ENCODE data around the gene MRC2. TPM values are rescaled to one million over a fixed set of nuclear protein-coding genes. Genes with fewer than 3 reads are reported as not detected.
"Not testable (repeated sequence)": the region's sequence is repeated elsewhere in the genome, so short reads cannot be mapped to it uniquely, and the experiment has no call there.

MRC2 gene
- total RNA-seq, 1 donor from 2014 or later, result 175 TPM

DNA sequence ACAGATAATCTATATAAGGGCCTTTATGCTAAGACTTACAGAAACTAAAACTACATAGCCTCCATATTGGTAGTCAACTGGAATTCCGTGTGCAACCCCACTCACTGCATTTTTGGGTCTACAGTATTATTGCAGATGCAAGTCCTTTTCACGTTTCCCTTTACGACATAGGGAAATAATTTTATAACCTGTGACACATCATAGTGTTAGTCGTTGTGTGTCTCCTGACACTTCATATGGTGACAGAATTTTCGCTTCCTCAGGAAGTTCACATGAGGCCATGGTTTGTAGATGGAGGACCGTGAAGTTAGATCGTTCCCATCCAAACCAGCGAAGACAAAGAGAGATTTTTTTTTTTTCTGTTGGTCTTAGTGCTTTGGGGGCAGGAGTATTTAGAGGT is 15.7 kb upstream of the MRC2 start:
- Histone ChIP-seq H3K27ac (ENCODE audit: low read depth, low read length) (no peak overlapping the region), H3K9me3 (ENCODE audit: control insufficient read depth in 3 of 3, low read length in 3 of 3) (no peaks in the 10 kb centered on the region), H3K27me3 (ENCODE audit: control insufficient read depth in 3 of 3, insufficient read depth in 3 of 3, low read length in 3 of 3) (no peaks in the 10 kb centered on the region), H3K4me1 (ENCODE audit: control insufficient read depth in 3 of 3, insufficient read depth in 3 of 3, low read length in 3 of 3) (peaks cover 0 to 7% (median 0%) of the 10 kb centered on the region in 3 donors), H3K4me3 (ENCODE audit: low read length in 3 of 3) (no peak overlapping the region), H3K36me3 (ENCODE audit: control insufficient read depth in 3 of 3, insufficient read depth in 3 of 3, low read length in 3 of 3) (peaks cover 19 to 60% (median 42%) of the 10 kb centered on the region in 3 donors), H3K9ac (ENCODE audit: low read depth in 1 of 3, low read length in 3 of 3) (no peak overlapping the region)

DNA sequence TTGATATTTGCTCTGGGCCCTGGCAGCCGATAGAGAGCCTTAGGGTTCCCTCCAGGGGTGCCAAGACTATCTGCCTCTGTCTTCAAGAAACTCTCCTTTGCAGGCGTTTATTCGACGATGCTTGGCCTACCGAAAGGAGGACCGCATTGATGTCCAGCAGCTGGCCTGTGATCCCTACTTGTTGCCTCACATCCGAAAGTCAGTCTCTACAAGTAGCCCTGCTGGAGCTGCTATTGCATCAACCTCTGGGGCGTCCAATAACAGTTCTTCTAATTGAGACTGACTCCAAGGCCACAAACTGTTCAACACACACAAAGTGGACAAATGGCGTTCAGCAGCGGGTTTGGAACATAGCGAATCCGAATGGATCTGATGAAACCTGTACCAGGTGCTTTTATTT is 15.2 kb upstream of the MRC2 start:
- not testable (repeated sequence) for H3K27ac ChIP-seq (ENCODE audit: low read depth, low read length); H3K9me3 ChIP-seq (ENCODE audit: control insufficient read depth in 3 of 3, low read length in 3 of 3); H3K27me3 ChIP-seq (ENCODE audit: control insufficient read depth in 3 of 3, insufficient read depth in 3 of 3, low read length in 3 of 3); H3K9ac ChIP-seq (ENCODE audit: low read depth in 1 of 3, low read length in 3 of 3); H3K4me1 ChIP-seq (ENCODE audit: control insufficient read depth in 3 of 3, insufficient read depth in 3 of 3, low read length in 3 of 3); H3K4me3 ChIP-seq (ENCODE audit: low read length in 3 of 3)
- peaks cover 19 to 58% (median 42%) of the 10 kb centered on the region in 3 donors for H3K36me3 ChIP-seq (ENCODE audit: control insufficient read depth in 3 of 3, insufficient read depth in 3 of 3, low read length in 3 of 3)

DNA sequence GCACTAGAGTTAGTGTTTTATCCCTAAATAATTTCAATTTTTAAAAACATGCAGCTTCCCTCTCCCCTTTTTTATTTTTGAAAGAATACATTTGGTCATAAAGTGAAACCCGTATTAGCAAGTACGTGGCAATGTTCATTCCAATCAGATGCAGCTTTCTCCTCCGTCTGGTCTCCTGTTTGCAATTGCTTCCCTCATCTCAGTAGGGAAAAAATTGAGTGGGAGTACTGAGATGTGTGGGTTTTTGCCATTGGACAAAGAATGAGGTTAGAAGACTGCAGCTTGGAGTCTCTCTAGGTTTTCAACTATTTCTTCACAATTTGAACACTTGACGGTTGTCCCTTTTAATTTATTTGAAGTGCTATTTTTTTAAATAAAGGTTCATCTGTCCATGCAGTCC is 14.4 kb upstream of the MRC2 start:
- not testable (repeated sequence) for H3K9ac ChIP-seq (ENCODE audit: low read depth in 1 of 3, low read length in 3 of 3); H3K27me3 ChIP-seq (ENCODE audit: control insufficient read depth in 3 of 3, insufficient read depth in 3 of 3, low read length in 3 of 3); H3K9me3 ChIP-seq (ENCODE audit: control insufficient read depth in 3 of 3, low read length in 3 of 3); H3K4me3 ChIP-seq (ENCODE audit: low read length in 3 of 3); H3K27ac ChIP-seq (ENCODE audit: low read depth, low read length)
- Histone ChIP-seq H3K36me3 (ENCODE audit: control insufficient read depth in 3 of 3, insufficient read depth in 3 of 3, low read length in 3 of 3) (peaks cover 17 to 51% (median 36%) of the 10 kb centered on the region in 3 donors), H3K4me1 (ENCODE audit: control insufficient read depth in 3 of 3, insufficient read depth in 3 of 3, low read length in 3 of 3) (peaks cover 3 to 10% (median 3%) of the 10 kb centered on the region in 3 donors)

DNA sequence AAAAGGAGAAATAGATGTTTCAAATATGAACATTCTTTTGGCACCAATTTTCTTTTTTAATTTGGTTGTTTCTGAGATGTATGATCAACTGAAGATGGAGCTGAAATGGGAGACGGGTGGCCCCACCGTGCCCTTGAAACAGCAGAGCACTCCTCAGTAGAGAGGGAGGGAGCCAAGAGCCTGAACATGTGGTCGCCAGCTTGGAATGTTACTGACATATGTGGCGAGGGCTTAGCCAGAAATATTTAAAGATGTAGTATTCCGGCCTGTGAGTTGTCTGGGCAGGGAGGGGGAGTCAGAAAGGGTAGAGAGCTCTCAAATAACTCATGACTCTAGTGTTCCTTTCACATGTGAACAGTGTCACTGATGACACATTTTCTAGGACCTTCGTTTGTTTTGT is 13.3 kb upstream of the MRC2 start:
- H3K27me3 ChIP-seq (ENCODE audit: control insufficient read depth in 3 of 3, insufficient read depth in 3 of 3, low read length in 3 of 3), result no peaks in the 10 kb centered on the region
- no peak overlapping the region for H3K4me3 ChIP-seq (ENCODE audit: low read length in 3 of 3)
- H3K9me3 ChIP-seq (ENCODE audit: control insufficient read depth in 3 of 3, low read length in 3 of 3), result no peaks in the 10 kb centered on the region
- H3K9ac ChIP-seq (ENCODE audit: low read depth in 1 of 3, low read length in 3 of 3), result no peak overlapping the region
- no peak overlapping the region for H3K27ac ChIP-seq (ENCODE audit: low read depth, low read length)
- peaks cover 14 to 41% (median 29%) of the 10 kb centered on the region in 3 donors for H3K36me3 ChIP-seq (ENCODE audit: control insufficient read depth in 3 of 3, insufficient read depth in 3 of 3, low read length in 3 of 3)
- peaks cover 6 to 12% (median 8%) of the 10 kb centered on the region in 3 donors for H3K4me1 ChIP-seq (ENCODE audit: control insufficient read depth in 3 of 3, insufficient read depth in 3 of 3, low read length in 3 of 3)

DNA sequence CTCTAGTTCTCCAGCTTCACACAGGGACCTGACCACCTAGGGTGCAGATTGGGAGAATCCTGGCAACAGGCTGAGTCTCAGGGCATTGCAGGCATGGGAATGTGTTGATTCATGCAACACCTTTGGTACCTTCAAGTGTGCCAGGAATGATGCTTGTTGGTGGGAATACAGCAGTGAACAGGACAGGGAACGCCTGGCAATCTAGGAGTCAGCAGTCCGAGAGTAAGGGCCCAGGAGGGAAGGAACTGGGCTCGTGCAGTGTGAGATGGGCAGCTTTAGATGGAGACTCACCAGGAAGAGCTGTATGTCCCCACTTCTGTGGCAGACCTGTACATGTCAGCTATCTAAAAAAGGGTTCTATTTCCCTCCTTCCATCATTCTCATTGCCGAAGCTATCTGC is 12.0 kb upstream of the MRC2 start:
- Histone ChIP-seq H3K27ac (ENCODE audit: low read depth, low read length) (no peak overlapping the region), H3K9ac (ENCODE audit: low read depth in 1 of 3, low read length in 3 of 3) (no peak overlapping the region), H3K9me3 (ENCODE audit: control insufficient read depth in 3 of 3, low read length in 3 of 3) (no peaks in the 10 kb centered on the region), H3K4me3 (ENCODE audit: low read length in 3 of 3) (no peak overlapping the region), H3K36me3 (ENCODE audit: control insufficient read depth in 3 of 3, insufficient read depth in 3 of 3, low read length in 3 of 3) (peaks cover 10 to 31% (median 19%) of the 10 kb centered on the region in 3 donors), H3K4me1 (ENCODE audit: control insufficient read depth in 3 of 3, insufficient read depth in 3 of 3, low read length in 3 of 3) (peaks cover 8 to 12% (median 12%) of the 10 kb centered on the region in 3 donors), H3K27me3 (ENCODE audit: control insufficient read depth in 3 of 3, insufficient read depth in 3 of 3, low read length in 3 of 3) (no peaks in the 10 kb centered on the region)

DNA sequence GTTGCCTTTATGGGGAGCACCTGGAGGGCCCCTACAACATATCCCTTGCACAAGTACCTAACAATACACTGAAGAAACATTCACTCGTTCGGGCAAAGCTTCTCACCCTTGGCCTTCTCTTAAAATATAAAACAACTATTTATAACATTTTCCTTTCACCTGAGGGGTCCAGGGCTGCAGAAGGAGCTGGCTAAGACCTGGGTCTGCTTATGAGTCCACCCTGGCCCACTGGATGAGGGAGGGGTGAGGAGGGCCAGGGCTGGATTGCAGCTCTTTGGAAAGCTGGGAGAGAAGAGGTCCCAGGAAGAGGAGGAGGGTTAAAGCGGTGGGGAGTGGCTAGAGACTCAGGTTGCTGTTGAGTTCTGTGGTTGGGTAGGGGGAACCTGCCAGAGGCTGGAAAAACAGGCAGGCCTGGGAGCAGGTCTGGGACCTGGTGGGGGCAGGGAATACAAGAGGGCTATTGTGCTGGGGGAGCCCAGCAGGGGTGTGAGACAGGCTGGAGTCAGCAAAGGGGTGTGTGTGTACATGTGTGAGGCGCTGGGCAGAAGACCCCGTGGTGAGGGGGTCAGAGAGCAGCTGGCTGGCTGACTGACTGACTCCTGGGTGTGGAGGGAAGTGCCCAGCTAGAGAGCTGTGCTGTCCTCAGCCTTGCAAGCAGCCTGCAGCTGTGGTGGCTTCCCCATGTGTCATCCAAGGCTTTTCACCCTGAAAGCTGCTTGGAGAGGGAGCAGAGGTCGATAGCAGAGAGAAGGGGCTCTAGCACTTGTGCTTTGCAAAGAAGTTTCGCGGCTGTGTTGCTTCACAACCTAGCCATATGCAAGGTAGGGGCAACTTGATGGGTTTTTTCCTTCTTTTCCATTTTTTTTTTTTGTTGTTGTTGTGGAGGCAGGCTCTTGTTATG is 10.2 kb upstream of the MRC2 start:
- Histone ChIP-seq H3K4me1 (ENCODE audit: control insufficient read depth in 3 of 3, insufficient read depth in 3 of 3, low read length in 3 of 3) (peaks cover 8 to 12% (median 12%) of the 10 kb centered on the region in 3 donors), H3K27ac (ENCODE audit: low read depth, low read length) (no peak overlapping the region)

DNA sequence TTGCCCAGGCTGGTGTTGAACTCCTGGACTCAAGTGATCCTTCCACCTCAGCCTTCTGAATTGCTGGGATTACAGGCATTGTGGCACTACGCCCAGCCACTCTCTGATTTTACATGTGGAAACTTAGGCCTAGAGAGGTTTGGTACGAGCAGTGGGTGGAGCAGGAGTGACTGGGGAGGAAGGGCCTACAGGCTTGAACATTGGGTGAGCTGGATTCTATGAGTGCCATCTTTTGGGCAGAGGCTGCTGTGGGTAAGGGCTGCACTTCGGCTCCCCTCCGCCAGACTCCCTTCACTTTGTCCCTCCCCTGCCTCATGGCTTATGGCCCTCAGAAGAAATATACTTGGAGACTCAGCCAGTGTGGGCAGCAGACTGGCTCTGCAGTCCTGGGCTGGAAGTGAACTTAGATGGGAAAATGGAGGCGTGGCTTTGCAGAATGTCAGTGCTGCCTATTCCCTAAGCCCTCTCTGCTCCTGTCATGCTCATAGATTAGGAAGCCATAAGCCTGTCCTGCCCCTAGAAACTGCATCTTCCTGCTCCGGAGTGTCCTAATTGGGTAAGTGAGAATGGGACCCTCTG is 9.5 kb upstream of the MRC2 start:
- Histone ChIP-seq H3K9me3 (ENCODE audit: control insufficient read depth in 3 of 3, low read length in 3 of 3) (no peaks in the 10 kb centered on the region), H3K4me3 (ENCODE audit: low read length in 3 of 3) (no peak overlapping the region), H3K27me3 (ENCODE audit: control insufficient read depth in 3 of 3, insufficient read depth in 3 of 3, low read length in 3 of 3) (peaks cover 0 to under 1% (median 0%) of the 10 kb centered on the region in 3 donors), H3K27ac (ENCODE audit: low read depth, low read length) (no peak overlapping the region), H3K4me1 (ENCODE audit: control insufficient read depth in 3 of 3, insufficient read depth in 3 of 3, low read length in 3 of 3) (peaks cover 8 to 12% (median 12%) of the 10 kb centered on the region in 3 donors), H3K36me3 (ENCODE audit: control insufficient read depth in 3 of 3, insufficient read depth in 3 of 3, low read length in 3 of 3) (peaks cover 8 to 16% (median 11%) of the 10 kb centered on the region in 3 donors), H3K9ac (ENCODE audit: low read depth in 1 of 3, low read length in 3 of 3) (no peak overlapping the region)

More for the DNA sequence above, 10.2 kb upstream of the MRC2 start:
- H3K9me3 ChIP-seq (ENCODE audit: control insufficient read depth in 3 of 3, low read length in 3 of 3), result no peaks in the 10 kb centered on the region
- H3K4me3 ChIP-seq (ENCODE audit: low read length in 3 of 3), result no peak overlapping the region
- no peaks in the 10 kb centered on the region for H3K27me3 ChIP-seq (ENCODE audit: control insufficient read depth in 3 of 3, insufficient read depth in 3 of 3, low read length in 3 of 3)
- no peak overlapping the region for H3K9ac ChIP-seq (ENCODE audit: low read depth in 1 of 3, low read length in 3 of 3)
- H3K36me3 ChIP-seq (ENCODE audit: control insufficient read depth in 3 of 3, insufficient read depth in 3 of 3, low read length in 3 of 3), result peaks cover 8 to 16% (median 12%) of the 10 kb centered on the region in 3 donors

DNA sequence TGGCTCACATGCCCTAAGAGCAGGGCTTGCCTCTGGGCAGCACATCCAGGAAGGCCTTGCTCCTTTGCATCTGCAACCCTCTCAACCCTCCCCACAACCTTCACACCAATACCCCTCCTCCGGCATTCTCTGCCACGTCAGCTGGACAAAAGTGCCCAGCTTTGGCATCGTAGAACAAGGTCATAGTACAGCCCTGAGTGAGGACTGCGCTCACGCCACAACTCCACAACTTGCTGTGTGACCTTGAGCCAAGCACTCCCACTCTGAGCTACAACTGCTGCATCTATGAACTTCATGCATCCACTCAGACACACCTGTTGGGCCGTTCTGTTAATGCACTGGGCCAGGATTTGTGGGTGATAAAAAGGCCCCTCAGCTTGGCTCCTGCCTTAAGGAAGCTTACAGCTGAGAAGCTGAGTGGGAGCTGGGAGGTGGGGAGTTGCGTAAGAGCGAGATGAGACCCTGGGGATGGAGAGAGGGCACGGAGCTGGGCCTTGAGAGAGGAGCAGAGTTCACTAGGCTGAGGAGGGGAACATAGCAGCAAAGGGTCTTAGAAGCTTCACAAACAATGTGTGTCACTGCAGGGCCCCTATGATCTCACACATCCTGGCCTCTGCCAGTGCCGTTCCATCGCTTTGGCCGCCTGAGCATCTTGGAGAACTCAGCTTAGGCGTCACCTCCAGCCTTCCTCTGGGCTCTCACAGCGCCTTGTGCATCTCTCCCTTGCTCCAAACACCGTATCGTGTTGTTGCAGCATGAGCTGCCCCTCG is 8.6 kb upstream of the MRC2 start:
- H3K27me3 ChIP-seq (ENCODE audit: control insufficient read depth in 3 of 3, insufficient read depth in 3 of 3, low read length in 3 of 3), result peaks cover 0 to 3% (median 0%) of the 10 kb centered on the region in 3 donors
- H3K27ac ChIP-seq (ENCODE audit: low read depth, low read length), result no peak overlapping the region
- no peak overlapping the region for H3K9ac ChIP-seq (ENCODE audit: low read depth in 1 of 3, low read length in 3 of 3)
- no peak overlapping the region for H3K4me3 ChIP-seq (ENCODE audit: low read length in 3 of 3)
- no peaks in the 10 kb centered on the region for H3K9me3 ChIP-seq (ENCODE audit: control insufficient read depth in 3 of 3, low read length in 3 of 3)
- peaks cover 8 to 16% (median 11%) of the 10 kb centered on the region in 3 donors for H3K36me3 ChIP-seq (ENCODE audit: control insufficient read depth in 3 of 3, insufficient read depth in 3 of 3, low read length in 3 of 3)
- peaks cover 8 to 12% (median 11%) of the 10 kb centered on the region in 3 donors for H3K4me1 ChIP-seq (ENCODE audit: control insufficient read depth in 3 of 3, insufficient read depth in 3 of 3, low read length in 3 of 3)

DNA sequence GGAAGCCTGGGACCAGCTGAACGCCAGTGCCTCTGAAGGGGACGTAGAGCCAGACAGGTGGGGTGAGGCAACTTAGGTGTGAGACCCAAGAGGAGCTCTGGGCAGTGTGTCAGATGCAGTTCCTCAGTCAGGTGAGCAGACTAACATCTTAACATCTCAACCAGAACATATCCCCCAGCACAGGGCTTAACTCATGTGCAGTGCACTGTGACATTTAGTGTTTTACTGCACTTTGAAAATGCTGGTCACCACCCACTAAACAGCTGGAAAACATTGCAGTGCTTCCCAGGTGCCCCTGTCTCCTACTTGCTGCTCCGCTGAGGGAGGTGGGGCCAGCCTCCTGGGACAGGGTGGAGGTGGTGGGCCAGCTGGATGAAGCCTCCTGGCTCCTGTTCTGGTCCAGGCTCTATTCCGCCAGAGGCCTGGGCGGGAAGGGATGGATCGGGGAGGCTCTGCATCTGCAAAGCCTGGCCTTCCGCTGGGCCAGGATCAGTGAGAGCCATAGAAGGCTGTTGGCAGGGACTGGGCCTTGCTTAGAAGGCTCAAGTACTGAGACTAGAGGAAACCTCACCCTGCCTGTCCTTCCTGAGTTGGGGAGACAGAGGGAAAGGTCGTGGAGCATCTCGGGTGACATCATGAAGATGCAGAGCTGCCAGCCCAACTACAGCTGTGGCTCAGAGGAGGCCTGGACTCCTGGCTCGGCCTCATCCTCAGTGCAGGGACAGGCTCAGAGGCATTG is 7.9 kb upstream of the MRC2 start:
- Histone ChIP-seq H3K9me3 (ENCODE audit: control insufficient read depth in 3 of 3, low read length in 3 of 3) (no peaks in the 10 kb centered on the region), H3K4me3 (ENCODE audit: low read length in 3 of 3) (no peak overlapping the region), H3K27ac (ENCODE audit: low read depth, low read length) (no peak overlapping the region), H3K4me1 (ENCODE audit: control insufficient read depth in 3 of 3, insufficient read depth in 3 of 3, low read length in 3 of 3) (peaks cover 5 to 12% (median 8%) of the 10 kb centered on the region in 3 donors), H3K36me3 (ENCODE audit: control insufficient read depth in 3 of 3, insufficient read depth in 3 of 3, low read length in 3 of 3) (peaks cover 8 to 12% (median 9%) of the 10 kb centered on the region in 3 donors), H3K9ac (ENCODE audit: low read depth in 1 of 3, low read length in 3 of 3) (no peak overlapping the region), H3K27me3 (ENCODE audit: control insufficient read depth in 3 of 3, insufficient read depth in 3 of 3, low read length in 3 of 3) (peaks cover 0 to 3% (median 0%) of the 10 kb centered on the region in 3 donors)
